Fibroblast of lung (primary cell): Measurements from ENCODE around the gene TLR1. TPM values are rescaled to one million over a fixed set of nuclear protein-coding genes. Genes with fewer than 3 reads are reported as not detected.

Experiments
- DNase-seq, 2 donors: peaks; one replicate each; pipeline versions ENCODE4 v3.0.0 to v3.0.0-alpha.2; 2010; ENCODE audit warnings: low read depth in 2 of 2
- H2AFZ ChIP-seq: 2 replicates; pipeline ENCODE4 v1.5.1; 2012; ENCODE audit warnings: low read length, control low read depth, inconsistent platforms
- H3K27ac ChIP-seq: 2 replicates; pipeline ENCODE4 v1.5.1; 2011; ENCODE audit warnings: low read length, control low read depth; ENCODE audit not compliant: insufficient read depth
- H3K27me3 ChIP-seq: 2 replicates; pipeline ENCODE4 v1.5.1; 2011; ENCODE audit warnings: mild to moderate bottlenecking, low read length; ENCODE audit not compliant: control insufficient read depth, insufficient read depth
- H3K36me3 ChIP-seq: 2 replicates; pipeline ENCODE4 v1.5.1; 2011; ENCODE audit warnings: low read length; ENCODE audit not compliant: control insufficient read depth, insufficient read depth
- H3K4me1 ChIP-seq: 2 replicates; pipeline ENCODE4 v1.5.1; 2011; ENCODE audit warnings: low read length; ENCODE audit not compliant: control insufficient read depth, insufficient read depth; ENCODE audit errors: extremely low read depth
- H3K4me2 ChIP-seq: 2 replicates; pipeline ENCODE4 v1.5.1; 2011; ENCODE audit warnings: low read length, control low read depth; ENCODE audit not compliant: insufficient read depth; ENCODE audit errors: extremely low read depth
- H3K4me3 ChIP-seq, 4 experiments: fragments of 200-600 bp in 1 of 4; sonication (generic) in 1 of 4; replicated peaks in 1 of 4; 2 replicates each; pipeline ENCODE4 v1.5.1; 2011 to 2016; ENCODE audit warnings: low read length in 4 of 4, low read depth in 3 of 4, mild to moderate bottlenecking in 3 of 4, control low read depth in 2 of 4, inconsistent platforms in 1 of 4, mixed read lengths in 1 of 4; ENCODE audit not compliant: insufficient read depth in 1 of 4; ENCODE audit errors: control extremely low read depth in 1 of 4
- H3K79me2 ChIP-seq: 2 replicates; pipeline ENCODE4 v1.5.1; 2012; ENCODE audit warnings: mild to moderate bottlenecking, low read length, inconsistent platforms; ENCODE audit not compliant: control insufficient read depth, insufficient read depth
- H3K9ac ChIP-seq: 2 replicates; pipeline ENCODE4 v1.5.1; 2011; ENCODE audit warnings: mild to moderate bottlenecking, low read length, control low read depth; ENCODE audit not compliant: insufficient read depth
- H3K9me3 ChIP-seq: 2 replicates; pipeline ENCODE4 v1.5.1; 2012; ENCODE audit warnings: low read depth, low read length; ENCODE audit not compliant: control insufficient read depth, insufficient read depth
- H4K20me1 ChIP-seq: 2 replicates; pipeline ENCODE4 v1.5.1; 2011; ENCODE audit warnings: low read length; ENCODE audit not compliant: control insufficient read depth, insufficient read depth; ENCODE audit errors: extremely low read depth
- EZH2 ChIP-seq: IDR thresholded peaks from 2 replicates; pipeline ENCODE4 v1.5.1; 2012; ENCODE audit warnings: low read length, control low read depth, mild to moderate bottlenecking; ENCODE audit errors: missing control alignments
- polyA plus RNA-seq, 2 donors: library from polyadenylated mRNA; depleted of rRNA in 1 of 2; stranded (reverse) in 1 of 2; unstranded in 1 of 2; fragments of >200 nt; gene quantifications; 2 replicates each; pipeline ENCODE4 v1.2.1, GENCODE V29; 2011 to 2012; ENCODE audit warnings: missing spikeins in 1 of 2
- total RNA-seq: library from RNA; depleted of rRNA; stranded (reverse); fragments of >200 nt; gene quantifications from 2 replicates; pipeline ENCODE4 v1.2.1, GENCODE V29; 2014
- TF ChIP-seq, protein P1 (sequence below), 2 donors: IDR thresholded peaks in 1 of 2; conservative IDR thresholded peaks in 1 of 2; 1 replicate in 1 of 2; 2 replicates in 1 of 2; pipeline ENCODE4 v1.5.1; 2011 to 2012; ENCODE audit warnings: low read length in 2 of 2, control low read depth in 1 of 2, inconsistent platforms in 1 of 2, low read depth in 1 of 2, mild to moderate bottlenecking in 1 of 2

TLR1 gene
- total and polyA plus RNA-seq, 2 donors (not counting 1 experiment from before 2014, with no cell fraction given), result 0.77 to 1.7 TPM

DNA sequence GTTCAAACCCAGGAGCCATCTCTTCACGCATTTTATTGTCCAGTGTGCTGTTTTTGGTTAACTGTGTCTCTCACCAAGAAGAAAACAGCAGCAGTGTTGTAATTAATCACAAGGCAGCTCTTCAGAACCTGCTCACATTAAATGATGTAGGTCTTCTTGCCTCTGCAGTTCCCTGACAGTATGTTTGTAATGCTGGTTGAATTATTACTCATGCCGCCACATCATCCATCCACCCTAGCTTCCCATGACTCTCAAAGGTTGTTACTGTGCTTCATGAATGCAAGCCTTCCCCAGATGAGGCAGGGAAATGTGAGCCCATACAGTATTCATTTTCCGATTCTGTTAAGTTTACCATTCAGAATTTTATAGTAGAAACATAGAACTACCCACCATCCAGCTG, 39.2 kb downstream of the TLR1 start:
- no peaks in the 10 kb centered on the region for H3K4me1 ChIP-seq
- H3K4me3 ChIP-seq, result no peak overlapping the region
- DNase-seq, result peak; percentile 27 to 73
- H3K27me3 ChIP-seq, result no peaks in the 10 kb centered on the region
- TF ChIP-seq, protein P1, sequence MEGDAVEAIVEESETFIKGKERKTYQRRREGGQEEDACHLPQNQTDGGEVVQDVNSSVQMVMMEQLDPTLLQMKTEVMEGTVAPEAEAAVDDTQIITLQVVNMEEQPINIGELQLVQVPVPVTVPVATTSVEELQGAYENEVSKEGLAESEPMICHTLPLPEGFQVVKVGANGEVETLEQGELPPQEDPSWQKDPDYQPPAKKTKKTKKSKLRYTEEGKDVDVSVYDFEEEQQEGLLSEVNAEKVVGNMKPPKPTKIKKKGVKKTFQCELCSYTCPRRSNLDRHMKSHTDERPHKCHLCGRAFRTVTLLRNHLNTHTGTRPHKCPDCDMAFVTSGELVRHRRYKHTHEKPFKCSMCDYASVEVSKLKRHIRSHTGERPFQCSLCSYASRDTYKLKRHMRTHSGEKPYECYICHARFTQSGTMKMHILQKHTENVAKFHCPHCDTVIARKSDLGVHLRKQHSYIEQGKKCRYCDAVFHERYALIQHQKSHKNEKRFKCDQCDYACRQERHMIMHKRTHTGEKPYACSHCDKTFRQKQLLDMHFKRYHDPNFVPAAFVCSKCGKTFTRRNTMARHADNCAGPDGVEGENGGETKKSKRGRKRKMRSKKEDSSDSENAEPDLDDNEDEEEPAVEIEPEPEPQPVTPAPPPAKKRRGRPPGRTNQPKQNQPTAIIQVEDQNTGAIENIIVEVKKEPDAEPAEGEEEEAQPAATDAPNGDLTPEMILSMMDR (conservative IDR thresholded peaks at IDR 0.05 in 1 of 2, IDR thresholded peaks at IDR 0.05 in 1 of 2; ENCODE audit: low read depth in 1 of 2, low read length in 2 of 2), result no peak
- TF ChIP-seq EZH2, result no peak
- H3K4me2 ChIP-seq, result no peak overlapping the region
- H3K36me3 ChIP-seq, result no peaks in the 10 kb centered on the region
- H3K9ac ChIP-seq, result no peak overlapping the region
- H3K79me2 ChIP-seq, result no peaks in the 10 kb centered on the region
- no peaks in the 10 kb centered on the region for H3K9me3 ChIP-seq
- H2AFZ ChIP-seq, result no peak overlapping the region
- no peak overlapping the region for H3K27ac ChIP-seq
- no peaks in the 10 kb centered on the region for H4K20me1 ChIP-seq

DNA sequence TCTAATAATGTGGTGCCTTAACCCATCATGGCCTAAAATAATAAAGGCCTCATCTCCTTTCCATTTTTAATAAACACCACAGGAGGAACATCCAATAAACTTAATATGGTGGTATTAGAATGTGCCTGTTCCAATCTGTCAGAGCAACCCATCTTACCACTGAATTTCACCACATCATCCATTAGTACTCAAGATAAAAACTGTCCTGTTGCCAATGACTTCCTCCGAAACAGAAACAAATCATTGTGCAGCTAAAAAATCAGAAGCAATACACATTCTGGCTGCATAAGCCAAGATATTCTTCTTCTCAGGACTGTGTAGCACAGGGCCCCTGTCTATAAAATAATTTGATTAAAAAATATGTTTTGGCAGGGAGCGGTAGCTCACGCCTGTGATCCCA, 40.3 kb downstream of the TLR1 start:
- Histone ChIP-seq H3K9ac (no peak overlapping the region), H3K4me3 (no peak overlapping the region), H3K36me3 (no peaks in the 10 kb centered on the region), H3K79me2 (no peaks in the 10 kb centered on the region), H3K27ac (no peak overlapping the region), H3K4me1 (peaks cover 2% of the 10 kb centered on the region), H2AFZ (no peak overlapping the region), H3K9me3 (no peaks in the 10 kb centered on the region), H3K4me2 (no peak overlapping the region), H3K27me3 (no peaks in the 10 kb centered on the region), H4K20me1 (no peaks in the 10 kb centered on the region)
- TF ChIP-seq, protein P1 (conservative IDR thresholded peaks at IDR 0.05 in 1 of 2, IDR thresholded peaks at IDR 0.05 in 1 of 2; ENCODE audit: low read depth in 1 of 2, low read length in 2 of 2), result no peak
- no peak for DNase-seq

DNA sequence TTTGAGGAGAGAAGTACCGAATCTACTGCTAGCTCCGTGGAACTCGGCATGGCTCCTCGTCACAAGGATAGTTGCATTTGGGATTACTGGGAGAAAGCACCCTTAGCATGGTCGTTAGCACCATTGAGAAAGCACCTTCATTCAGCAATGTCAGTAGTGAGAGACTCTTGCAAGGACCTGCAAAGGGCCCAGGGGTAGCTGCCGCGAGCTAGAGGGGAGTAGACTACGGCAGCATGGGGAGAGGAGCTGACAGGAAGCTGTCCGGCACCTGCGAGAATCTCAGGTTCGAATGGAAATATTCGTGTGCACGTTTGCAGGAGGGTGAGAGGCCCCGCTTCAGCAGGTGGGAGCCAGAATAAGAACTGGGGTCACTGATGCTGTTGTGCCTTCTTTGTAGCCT, 42.0 kb downstream of the TLR1 start:
- no peaks in the 10 kb centered on the region for H3K27me3 ChIP-seq
- no peak overlapping the region for H3K9ac ChIP-seq
- H3K27ac ChIP-seq, result no peak overlapping the region
- no peak overlapping the region for H3K4me3 ChIP-seq
- no peak for TF ChIP-seq EZH2
- TF ChIP-seq, protein P1 (conservative IDR thresholded peaks at IDR 0.05 in 1 of 2, IDR thresholded peaks at IDR 0.05 in 1 of 2; ENCODE audit: low read depth in 1 of 2, low read length in 2 of 2), result no peak
- H3K79me2 ChIP-seq, result no peaks in the 10 kb centered on the region
- no peak overlapping the region for H2AFZ ChIP-seq
- H3K9me3 ChIP-seq, result no peaks in the 10 kb centered on the region
- H3K4me1 ChIP-seq, result peaks cover 3% of the 10 kb centered on the region
- no peaks in the 10 kb centered on the region for H4K20me1 ChIP-seq
- no peak overlapping the region for H3K4me2 ChIP-seq
- no peak for DNase-seq
- no peaks in the 10 kb centered on the region for H3K36me3 ChIP-seq
